Measurements from ENCODE around the gene SLC44A1. TPM values are rescaled to one million over a fixed set of nuclear protein-coding genes. Genes with fewer than 3 reads are reported as not detected.

SLC44A1 gene
- total RNA-seq, 1 donor from 2014 or later = 16.5 TPM

- H3K4me3 ChIP-seq (ENCODE audit: low read depth, low read length) = no peak overlapping the region
- no peak for DNase-seq (ENCODE audit: low read depth)
- TF ChIP-seq, protein P1, sequence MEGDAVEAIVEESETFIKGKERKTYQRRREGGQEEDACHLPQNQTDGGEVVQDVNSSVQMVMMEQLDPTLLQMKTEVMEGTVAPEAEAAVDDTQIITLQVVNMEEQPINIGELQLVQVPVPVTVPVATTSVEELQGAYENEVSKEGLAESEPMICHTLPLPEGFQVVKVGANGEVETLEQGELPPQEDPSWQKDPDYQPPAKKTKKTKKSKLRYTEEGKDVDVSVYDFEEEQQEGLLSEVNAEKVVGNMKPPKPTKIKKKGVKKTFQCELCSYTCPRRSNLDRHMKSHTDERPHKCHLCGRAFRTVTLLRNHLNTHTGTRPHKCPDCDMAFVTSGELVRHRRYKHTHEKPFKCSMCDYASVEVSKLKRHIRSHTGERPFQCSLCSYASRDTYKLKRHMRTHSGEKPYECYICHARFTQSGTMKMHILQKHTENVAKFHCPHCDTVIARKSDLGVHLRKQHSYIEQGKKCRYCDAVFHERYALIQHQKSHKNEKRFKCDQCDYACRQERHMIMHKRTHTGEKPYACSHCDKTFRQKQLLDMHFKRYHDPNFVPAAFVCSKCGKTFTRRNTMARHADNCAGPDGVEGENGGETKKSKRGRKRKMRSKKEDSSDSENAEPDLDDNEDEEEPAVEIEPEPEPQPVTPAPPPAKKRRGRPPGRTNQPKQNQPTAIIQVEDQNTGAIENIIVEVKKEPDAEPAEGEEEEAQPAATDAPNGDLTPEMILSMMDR (IDR thresholded peaks at IDR 0.05; ENCODE audit: insufficient read depth, low read length, poor library complexity, severe bottlenecking) = no peak
These were observed 200.9 kb downstream of the SLC44A1 start for GRCh38 chr9:105445203-105445881.

DNA sequence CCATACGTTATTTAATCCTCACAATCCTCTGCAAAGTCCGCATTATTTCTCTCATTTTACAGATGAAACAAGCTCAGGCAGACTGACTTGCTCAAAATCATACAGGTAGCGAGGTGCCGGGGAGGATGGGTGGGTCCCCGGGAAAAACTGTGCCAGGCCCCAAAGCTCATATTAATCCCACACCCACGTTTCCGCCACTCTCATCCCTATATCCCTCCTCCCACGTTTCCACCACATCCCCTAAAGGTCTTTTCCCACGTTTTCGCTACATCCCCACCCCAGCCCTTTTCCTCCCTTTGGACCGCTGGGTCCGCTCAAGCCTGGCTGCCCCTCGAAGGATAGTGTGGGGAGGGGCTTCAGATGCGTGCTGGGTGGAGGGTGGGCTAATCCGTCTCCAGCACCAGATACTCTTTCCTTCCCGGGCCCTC, 202.9 kb downstream of the SLC44A1 start:
- no peak for DNase-seq (ENCODE audit: low read depth)
- no peaks in the 10 kb centered on the region for H3K27me3 ChIP-seq (ENCODE audit: control insufficient read depth, insufficient read depth, low read length)
- H3K4me3 ChIP-seq (ENCODE audit: low read depth, low read length) = peak overlapping the region; percentile 94
- no peaks in the 10 kb centered on the region for H3K36me3 ChIP-seq (ENCODE audit: control insufficient read depth, insufficient read depth, low read length)
- TF ChIP-seq, protein P1 (IDR thresholded peaks at IDR 0.05; ENCODE audit: insufficient read depth, low read length, poor library complexity, severe bottlenecking) = no peak

More at GRCh38 chr9:105445203-105445881, 200.9 kb downstream of the SLC44A1 start:
- Histone ChIP-seq H3K27me3 (ENCODE audit: control insufficient read depth, insufficient read depth, low read length) (no peaks in the 10 kb centered on the region), H3K36me3 (ENCODE audit: control insufficient read depth, insufficient read depth, low read length) (no peaks in the 10 kb centered on the region)

- peak; percentile 67 for DNase-seq (ENCODE audit: low read depth)
- H3K36me3 ChIP-seq (ENCODE audit: control insufficient read depth, insufficient read depth, low read length) = no peaks in the 10 kb centered on the region
- H3K4me3 ChIP-seq (ENCODE audit: low read depth, low read length) = peak within 1 kb of the TSS; percentile 94
- TF ChIP-seq, protein P1 (IDR thresholded peaks at IDR 0.05; ENCODE audit: insufficient read depth, low read length, poor library complexity, severe bottlenecking) = peak; percentile 33
- no peaks in the 10 kb centered on the region for H3K27me3 ChIP-seq (ENCODE audit: control insufficient read depth, insufficient read depth, low read length)
These were observed 203.7 kb downstream of the SLC44A1 start, which contains the start of gene FSD1L for GRCh38 chr9:105447814-105448812. TSS of gene FSD1L (plus strand) at chr9:105448034. CDS start at chr9:105448221, 187 bp downstream.

- TF ChIP-seq, protein P1 (IDR thresholded peaks at IDR 0.05; ENCODE audit: insufficient read depth, low read length, poor library complexity, severe bottlenecking) = no peak
- Histone ChIP-seq H3K4me3 (ENCODE audit: low read depth, low read length) (peak overlapping the region; percentile 94), H3K27me3 (ENCODE audit: control insufficient read depth, insufficient read depth, low read length) (no peaks in the 10 kb centered on the region), H3K36me3 (ENCODE audit: control insufficient read depth, insufficient read depth, low read length) (no peaks in the 10 kb centered on the region)
- no peak for DNase-seq (ENCODE audit: low read depth)
These were observed 204.6 kb downstream of the SLC44A1 start for GRCh38 chr9:105449081-105449480.

DNA sequence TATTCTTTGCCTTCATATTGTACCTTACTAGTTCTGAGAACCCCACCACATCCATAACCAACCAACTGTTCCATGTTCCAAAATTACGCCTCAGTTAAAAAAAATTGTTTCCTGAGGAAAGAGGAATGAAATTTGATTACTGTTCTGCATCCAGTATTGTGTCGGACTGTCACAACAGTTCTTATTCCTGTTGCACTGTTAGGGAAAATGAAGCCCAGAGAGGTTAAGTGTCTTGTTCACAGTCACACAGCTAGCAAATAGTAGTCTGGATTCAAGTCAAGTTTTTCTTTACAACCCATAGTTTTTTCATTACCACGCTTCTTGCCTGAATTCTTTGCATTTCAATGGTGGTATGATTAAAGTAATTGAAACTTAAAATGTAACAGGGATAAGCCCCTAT, 207.7 kb downstream of the SLC44A1 start:
- H3K27me3 ChIP-seq (ENCODE audit: control insufficient read depth, insufficient read depth, low read length) = no peaks in the 10 kb centered on the region
- TF ChIP-seq, protein P1 (IDR thresholded peaks at IDR 0.05; ENCODE audit: insufficient read depth, low read length, poor library complexity, severe bottlenecking) = no peak
- H3K36me3 ChIP-seq (ENCODE audit: control insufficient read depth, insufficient read depth, low read length) = no peaks in the 10 kb centered on the region
- no peak for DNase-seq (ENCODE audit: low read depth)
- H3K4me3 ChIP-seq (ENCODE audit: low read depth, low read length) = no peak overlapping the region
